ENCODE results near the gene CSNK1G3. TPM values are rescaled to one million over a fixed set of nuclear protein-coding genes. Genes with fewer than 3 reads are reported as not detected.

CSNK1G3 gene
- total RNA-seq, 2 experiments from 2014 or later: 87.2 to 92.3 TPM

DNA sequence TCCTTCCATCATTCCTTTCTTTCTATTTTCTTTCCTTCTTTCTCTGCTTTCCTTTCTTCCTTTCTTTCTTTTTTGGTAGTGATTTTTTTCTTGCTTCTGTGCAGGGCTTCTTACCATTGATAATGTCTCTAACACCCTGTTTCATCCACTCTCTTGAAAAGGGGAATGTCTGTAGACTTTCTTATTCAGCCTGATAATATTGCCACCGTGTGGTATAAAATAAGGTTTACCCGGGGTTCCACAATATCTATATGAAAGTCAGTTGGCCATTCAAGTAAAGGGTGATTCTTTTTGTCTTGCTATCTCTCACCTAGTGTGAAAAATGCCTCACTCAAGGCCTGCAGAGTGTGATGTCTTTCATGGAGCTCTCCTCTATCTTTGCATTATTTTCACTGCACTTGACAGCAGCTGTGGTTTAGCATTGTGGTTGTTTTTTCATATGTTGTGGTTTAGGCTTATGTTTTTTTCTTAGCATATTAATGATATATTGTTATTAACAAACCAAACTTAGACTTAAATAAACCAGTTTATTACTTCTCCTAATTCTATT, 153.9 kb downstream of the CSNK1G3 start:
- POLR2A ChIA-PET: no interaction called here
- Histone ChIP-seq H3K4me1 (ENCODE audit: insufficient read depth, low read length) (no peaks in the 10 kb centered on the region), H3K4me3 (ENCODE audit: low read length) (no peak overlapping the region), H3K36me3 (ENCODE audit: insufficient read depth, low read length) (no peaks in the 10 kb centered on the region), H3K27me3 (ENCODE audit: control insufficient read depth in 1 of 2, insufficient read depth in 2 of 2, low read length in 2 of 2) (no peaks in the 10 kb centered on the region), H3K27ac (ENCODE audit: low read depth in 1 of 2, low read length in 2 of 2) (no peak overlapping the region), H3K9me3 (ENCODE audit: control insufficient read depth in 1 of 2, insufficient read depth in 1 of 2, low read length in 2 of 2) (no peaks in the 10 kb centered on the region)
- Mint-ChIP-seq H3K9me3 (no peaks in the 10 kb centered on the region), H3K4me3 (no peak overlapping the region), H3K27ac (no peak overlapping the region), H3K36me3 (ENCODE audit: low read depth) (no peaks in the 10 kb centered on the region), H3K27me3 (peaks cover 6% of the 10 kb centered on the region), H3K4me1 (ENCODE audit: low read depth) (no peaks in the 10 kb centered on the region)
- intact Hi-C loops (cut with DNase I, micrococcal nuclease): no loop called here
- ATAC-seq (ENCODE audit: poor library complexity) (no peak), DNase-seq (peak in 1 of 14 experiments; percentile 1)
- CTCF ChIA-PET: no interaction called here
- no peak for TF ChIP-seq CTCF (IDR thresholded peaks at IDR 0.05)

Other genes starting within 250 kb of the CSNK1G3 start
- 10 to 100 TPM; 69.9 to 74.9 TPM for gene CEP120, start 88.8 kb upstream of the CSNK1G3 start, total RNA-seq

Measured in CD4-positive, alpha-beta T cell (primary cell).